Brain pericyte (primary cell): ENCODE data around the gene MICALL1.
"Not testable (repeated sequence)": the region's sequence is repeated elsewhere in the genome, so short reads cannot be mapped to it uniquely, and the experiment has no call there.

Experiments
- DNase-seq: peaks from one replicate; pipeline ENCODE4 v3.0.0-alpha.2; 2012; ENCODE audit warnings: low read depth, low spot score

MICALL1 gene

GRCh38 chr22:37959231-37959825 lies 53.2 kb downstream of the MICALL1 start:
- DNase-seq, result no peak

- DNase-seq, result no peak
Observed at GRCh38 chr22:37961062-37961461, 55.0 kb downstream of the MICALL1 start.

- DNase-seq, result no peak
Observed at GRCh38 chr22:37965940-37966664, 60.0 kb downstream of the MICALL1 start.

- DNase-seq, result no peak
Observed at GRCh38 chr22:37967147-37967546, 61.0 kb downstream of the MICALL1 start.

- DNase-seq, result no peak
Observed at GRCh38 chr22:37967637-37968451, 61.7 kb downstream of the MICALL1 start.

- no peak for DNase-seq
Observed at GRCh38 chr22:37968452-37969251, 62.6 kb downstream of the MICALL1 start.

- no peak for DNase-seq
Observed at GRCh38 chr22:37970864-37971263, 64.8 kb downstream of the MICALL1 start.

- DNase-seq, result no peak
Observed at GRCh38 chr22:37971475-37972434, 65.7 kb downstream of the MICALL1 start.

GRCh38 chr22:37972527-37972926 lies 66.4 kb downstream of the MICALL1 start:
- no peak for DNase-seq

GRCh38 chr22:37973271-37974170 lies 67.4 kb downstream of the MICALL1 start:
- no peak for DNase-seq

GRCh38 chr22:37975153-37975552 lies 69.1 kb downstream of the MICALL1 start:
- no peak for DNase-seq

GRCh38 chr22:37976022-37976421 lies 69.9 kb downstream of the MICALL1 start:
- DNase-seq, result not testable (repeated sequence)

GRCh38 chr22:37976547-37976946 lies 70.5 kb downstream of the MICALL1 start:
- no peak for DNase-seq

GRCh38 chr22:37979782-37980181 lies 73.7 kb downstream of the MICALL1 start:
- no peak for DNase-seq

- DNase-seq, result no peak
Observed at GRCh38 chr22:37981282-37982011, 75.3 kb downstream of the MICALL1 start.

GRCh38 chr22:37982151-37982785 lies 76.2 kb downstream of the MICALL1 start:
- no peak for DNase-seq

- no peak for DNase-seq
Observed at GRCh38 chr22:37982938-37983859, 77.1 kb downstream of the MICALL1 start.
